Measurements from ENCODE around the gene NMUR2. TPM values are rescaled to one million over a fixed set of nuclear protein-coding genes. Genes with fewer than 3 reads are reported as not detected.

NMUR2 gene
- total and polyA plus RNA-seq, 2 experiments from 2014 or later, result not detected

GRCh38 chr5:152364899-152365298 lies 40.2 kb downstream of the NMUR2 start (continued):
- TF ChIP-seq ZNF462 (CRISPR knock-in tag; IDR thresholded peaks at IDR 0.05) (no peak), JUNB (IDR thresholded peaks at IDR 0.05; ENCODE audit: unreplicated experiment) (no peak), EZH2phosphoT487 (IDR thresholded peaks at IDR 0.05; ENCODE audit: unreplicated experiment) (no peak), STAT1 (IDR thresholded peaks at IDR 0.05; ENCODE audit: unreplicated experiment) (no peak), CREB1 (CRISPR knock-in tag; IDR thresholded peaks at IDR 0.05; ENCODE audit: low read depth) (no peak), CTCF (conservative IDR thresholded peaks at IDR 0.05; ENCODE audit: low read depth in 2 of 2) (no peak), ZNF114 (CRISPR knock-in tag; IDR thresholded peaks at IDR 0.05) (no peak), ZNF331 (CRISPR knock-in tag; IDR thresholded peaks at IDR 0.05; ENCODE audit: low read depth) (no peak), NANOG (IDR thresholded peaks at IDR 0.05; ENCODE audit: borderline replicate concordance) (no peak)

GRCh38 chr5:152364172-152364571 lies 40.9 kb downstream of the NMUR2 start:
- Mint-ChIP-seq H3K4me1 (no peaks in the 10 kb centered on the region), H3K27me3 (ENCODE audit: insufficient read depth, low read depth, poor library complexity) (peaks cover 2% of the 10 kb centered on the region)

More at GRCh38 chr5:152364172-152364571, 40.9 kb downstream of the NMUR2 start:
- ATAC-seq (no peak), DNase-seq (ENCODE audit: low spot score) (no peak)
- Histone ChIP-seq H3K36me3 (ENCODE audit: insufficient read depth) (no peaks in the 10 kb centered on the region), H3K9me2 (ENCODE audit: insufficient read depth) (peaks cover 5% of the 10 kb centered on the region; the same call in 1 of the 2 replicates), H4K20me1 (replicated peaks; ENCODE audit: insufficient read depth) (no peaks in the 10 kb centered on the region), H3K4me3 (no peak overlapping the region), H3K27ac (ENCODE audit: low read depth) (no peak overlapping the region), H2AFZ (no peak overlapping the region), H3K4me1 (ENCODE audit: insufficient read depth) (no peaks in the 10 kb centered on the region), H3K27me3 (ENCODE audit: insufficient read depth) (no peaks in the 10 kb centered on the region), H3K79me2 (replicated peaks; ENCODE audit: insufficient read depth) (no peaks in the 10 kb centered on the region), H3F3A (replicated peaks; ENCODE audit: low read depth) (no peaks in the 10 kb centered on the region), H3K4me2 (no peak overlapping the region)
- H3K4me3 Mint-ChIP-seq, result no peak overlapping the region
- H3K36me3 Mint-ChIP-seq (ENCODE audit: low read depth), result no peaks in the 10 kb centered on the region
- H3K27ac Mint-ChIP-seq, result no peak overlapping the region
- no peaks in the 10 kb centered on the region for H3K9me3 Mint-ChIP-seq
- TF ChIP-seq EZH2 (IDR thresholded peaks at IDR 0.05; ENCODE audit: low read depth, unreplicated experiment) (no peak), ZNF114 (CRISPR knock-in tag; IDR thresholded peaks at IDR 0.05) (no peak), REST (IDR thresholded peaks at IDR 0.05; ENCODE audit: unreplicated experiment) (no peak)

All from GM23338 (cell line).